Sigmoid colon (tissue), 4 donors: ENCODE data around the gene UBAP2.

ENCODE experiments used
- POLR2A ChIP-seq, 2 donors: fragments of 450-650 bp; IDR thresholded peaks; one replicate each; pipeline ENCODE4 v1.6.1; 2016; ENCODE audit warnings: antibody characterized with exemption in 2 of 2, mild to moderate bottlenecking in 2 of 2, moderate library complexity in 2 of 2
- POLR2AphosphoS5 ChIP-seq, 4 donors: sonication (generic); formaldehyde crosslinking; IDR thresholded peaks; one replicate each; pipeline ENCODE4 v1.6.1; 2017; ENCODE audit warnings: antibody characterized with exemption in 4 of 4
- TF ChIP-seq, protein P1 (sequence below), 4 experiments: fragments of 450-650 bp in 3 of 4; fragments of 200-600 bp in 1 of 4; IDR thresholded peaks; one replicate each; pipeline ENCODE4 v1.5.1; 2016 to 2019; ENCODE audit warnings: antibody characterized with exemption in 4 of 4, mild to moderate bottlenecking in 3 of 4, moderate library complexity in 2 of 4

DNA sequence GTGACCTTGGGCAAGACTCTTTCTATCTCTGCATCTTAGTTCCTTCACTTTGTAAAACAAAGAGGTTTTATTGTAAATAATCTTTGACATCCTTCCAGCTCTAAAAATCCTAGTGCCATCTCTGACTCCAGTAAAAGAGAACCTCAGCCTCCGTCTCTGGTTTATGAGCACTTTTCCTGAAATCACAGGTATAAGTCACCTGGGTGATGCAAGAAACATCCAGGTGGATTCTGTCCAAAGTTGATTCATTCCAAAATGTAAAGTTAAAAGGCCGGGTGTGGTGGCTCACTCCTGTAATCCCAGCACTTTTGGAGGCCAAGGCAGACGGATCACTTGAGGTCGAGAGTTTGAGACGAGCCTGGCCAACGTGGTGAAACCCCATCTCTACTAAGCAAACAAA lies 21.1 kb upstream of the UBAP2 start:
- TF ChIP-seq, protein P1, sequence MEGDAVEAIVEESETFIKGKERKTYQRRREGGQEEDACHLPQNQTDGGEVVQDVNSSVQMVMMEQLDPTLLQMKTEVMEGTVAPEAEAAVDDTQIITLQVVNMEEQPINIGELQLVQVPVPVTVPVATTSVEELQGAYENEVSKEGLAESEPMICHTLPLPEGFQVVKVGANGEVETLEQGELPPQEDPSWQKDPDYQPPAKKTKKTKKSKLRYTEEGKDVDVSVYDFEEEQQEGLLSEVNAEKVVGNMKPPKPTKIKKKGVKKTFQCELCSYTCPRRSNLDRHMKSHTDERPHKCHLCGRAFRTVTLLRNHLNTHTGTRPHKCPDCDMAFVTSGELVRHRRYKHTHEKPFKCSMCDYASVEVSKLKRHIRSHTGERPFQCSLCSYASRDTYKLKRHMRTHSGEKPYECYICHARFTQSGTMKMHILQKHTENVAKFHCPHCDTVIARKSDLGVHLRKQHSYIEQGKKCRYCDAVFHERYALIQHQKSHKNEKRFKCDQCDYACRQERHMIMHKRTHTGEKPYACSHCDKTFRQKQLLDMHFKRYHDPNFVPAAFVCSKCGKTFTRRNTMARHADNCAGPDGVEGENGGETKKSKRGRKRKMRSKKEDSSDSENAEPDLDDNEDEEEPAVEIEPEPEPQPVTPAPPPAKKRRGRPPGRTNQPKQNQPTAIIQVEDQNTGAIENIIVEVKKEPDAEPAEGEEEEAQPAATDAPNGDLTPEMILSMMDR (IDR thresholded peaks at IDR 0.05), result no peak
- no peak for TF ChIP-seq POLR2AphosphoS5 (IDR thresholded peaks at IDR 0.05)
- no peak for TF ChIP-seq POLR2A (IDR thresholded peaks at IDR 0.05)
